ENCODE data around the gene PRPF6. TPM values are rescaled to one million over a fixed set of nuclear protein-coding genes. Genes with fewer than 3 reads are reported as not detected.

The PRPF6 gene
- total RNA-seq, 3 donors from 2014 or later = 51.2 to 64.4 (median 59.1) TPM

DNA sequence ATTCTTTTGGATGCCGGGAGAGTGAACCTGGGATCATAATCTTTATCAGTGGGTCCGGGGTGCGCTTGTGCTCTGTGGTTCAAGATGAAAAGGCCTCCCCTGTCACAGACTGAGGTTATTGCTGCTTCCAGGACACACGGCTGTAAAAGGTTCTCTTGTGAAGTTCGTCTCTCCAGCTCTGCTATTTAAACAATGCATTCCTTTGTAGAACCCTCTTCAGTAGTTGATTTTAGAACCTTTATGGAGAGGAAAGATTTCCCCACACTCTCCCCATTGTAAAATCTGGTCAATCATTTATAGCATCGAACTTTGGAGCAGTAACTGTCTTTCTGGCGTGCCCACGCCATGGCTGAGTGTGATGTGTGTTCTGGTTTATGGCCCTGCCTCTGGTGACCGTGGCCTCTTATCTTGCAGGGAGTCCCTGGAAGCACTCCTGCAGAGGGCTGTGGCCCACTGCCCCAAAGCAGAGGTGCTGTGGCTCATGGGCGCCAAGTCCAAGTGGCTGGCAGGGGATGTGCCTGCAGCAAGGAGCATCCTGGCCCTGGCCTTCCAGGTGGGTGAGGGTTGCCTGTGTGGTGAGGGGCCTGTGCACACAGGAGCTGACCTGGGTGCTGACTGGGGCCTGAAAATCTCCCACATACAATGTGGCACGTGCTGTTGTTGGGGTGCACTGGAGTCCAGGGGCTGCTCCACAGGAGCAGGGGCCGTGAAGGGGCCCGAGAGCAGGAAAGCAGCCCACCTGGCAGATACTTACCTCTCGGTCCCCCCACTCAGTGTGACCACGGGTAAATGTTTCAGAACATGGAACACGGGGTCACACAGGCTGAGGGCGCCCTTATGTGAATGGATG lies 43.4 kb downstream of the PRPF6 start:
- DNase-seq = peak in 2 of 3 donors; percentile 55 to 60

DNA sequence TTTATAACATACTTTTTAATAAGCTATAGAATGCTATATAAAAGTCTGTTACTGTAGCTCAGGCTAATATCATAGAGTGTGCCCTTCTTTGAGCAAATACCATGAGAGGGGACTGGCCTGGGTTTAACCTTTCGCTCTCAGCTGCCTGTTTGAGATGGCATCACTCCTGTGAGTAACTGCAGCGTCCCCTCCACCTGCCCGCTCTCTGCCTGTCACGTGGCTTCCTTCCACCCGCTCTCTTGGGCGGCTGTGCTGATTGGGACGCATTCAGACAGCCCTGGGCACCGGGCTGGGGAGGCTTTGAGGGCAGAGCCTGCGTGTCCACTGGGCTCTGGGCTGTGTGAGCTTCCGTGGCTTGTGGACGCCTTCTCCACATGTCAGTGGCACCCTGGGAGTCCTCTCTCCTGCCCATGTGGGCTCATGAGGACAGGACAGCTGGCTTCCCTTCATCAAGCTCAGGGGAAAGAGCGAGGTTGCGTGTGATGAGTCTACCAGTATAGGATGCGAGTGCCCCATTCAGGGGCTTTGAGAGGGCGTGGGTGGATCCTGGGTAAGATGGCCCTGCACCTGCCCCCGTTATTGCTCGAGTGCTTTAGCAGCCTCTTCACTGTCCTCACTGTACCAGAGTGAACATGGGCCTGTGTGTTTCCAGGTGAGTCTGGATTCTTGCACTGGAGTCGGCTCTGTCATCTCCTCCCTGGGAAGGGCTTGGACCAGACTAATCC lies 44.3 kb downstream of the PRPF6 start:
- Histone ChIP-seq H3K9me3 (no peaks in the 10 kb centered on the region), H3K4me1 (ENCODE audit: low read depth) (peaks cover 20% of the 10 kb centered on the region), H3K4me3 (no peak overlapping the region), H3K36me3 (ENCODE audit: low read depth) (peaks cover 7% of the 10 kb centered on the region)
- TF ChIP-seq, protein P1, sequence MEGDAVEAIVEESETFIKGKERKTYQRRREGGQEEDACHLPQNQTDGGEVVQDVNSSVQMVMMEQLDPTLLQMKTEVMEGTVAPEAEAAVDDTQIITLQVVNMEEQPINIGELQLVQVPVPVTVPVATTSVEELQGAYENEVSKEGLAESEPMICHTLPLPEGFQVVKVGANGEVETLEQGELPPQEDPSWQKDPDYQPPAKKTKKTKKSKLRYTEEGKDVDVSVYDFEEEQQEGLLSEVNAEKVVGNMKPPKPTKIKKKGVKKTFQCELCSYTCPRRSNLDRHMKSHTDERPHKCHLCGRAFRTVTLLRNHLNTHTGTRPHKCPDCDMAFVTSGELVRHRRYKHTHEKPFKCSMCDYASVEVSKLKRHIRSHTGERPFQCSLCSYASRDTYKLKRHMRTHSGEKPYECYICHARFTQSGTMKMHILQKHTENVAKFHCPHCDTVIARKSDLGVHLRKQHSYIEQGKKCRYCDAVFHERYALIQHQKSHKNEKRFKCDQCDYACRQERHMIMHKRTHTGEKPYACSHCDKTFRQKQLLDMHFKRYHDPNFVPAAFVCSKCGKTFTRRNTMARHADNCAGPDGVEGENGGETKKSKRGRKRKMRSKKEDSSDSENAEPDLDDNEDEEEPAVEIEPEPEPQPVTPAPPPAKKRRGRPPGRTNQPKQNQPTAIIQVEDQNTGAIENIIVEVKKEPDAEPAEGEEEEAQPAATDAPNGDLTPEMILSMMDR (IDR thresholded peaks at IDR 0.05) = no peak
- DNase-seq (no peak), ATAC-seq (no peak)
- intact Hi-C loops (cut with DNase I, micrococcal nuclease) = no loop called here

More for the DNA sequence above, 43.4 kb downstream of the PRPF6 start:
- Histone ChIP-seq H3K4me1 (ENCODE audit: low read depth) (peaks cover 20% of the 10 kb centered on the region), H3K36me3 (ENCODE audit: low read depth) (peaks cover 4% of the 10 kb centered on the region), H3K9me3 (no peaks in the 10 kb centered on the region), H3K4me3 (no peak overlapping the region)
- peak; percentile 95 for ATAC-seq
- TF ChIP-seq, protein P1 (IDR thresholded peaks at IDR 0.05) = no peak
- intact Hi-C loops (cut with DNase I, micrococcal nuclease) = no loop called here

GRCh38 chr20:64025826-64026412 lies 45.0 kb downstream of the PRPF6 start:
- peaks cover 10% of the 10 kb centered on the region for H3K36me3 ChIP-seq (ENCODE audit: low read depth)
- peaks cover 24% of the 10 kb centered on the region for H3K4me1 ChIP-seq (ENCODE audit: low read depth)
- no peak overlapping the region for H3K4me3 ChIP-seq
- DNase-seq (no peak), ATAC-seq (no peak)
- intact Hi-C loops (cut with DNase I, micrococcal nuclease) = no loop called here
- TF ChIP-seq, protein P1 (IDR thresholded peaks at IDR 0.05) = no peak
- H3K9me3 ChIP-seq = no peaks in the 10 kb centered on the region

DNA sequence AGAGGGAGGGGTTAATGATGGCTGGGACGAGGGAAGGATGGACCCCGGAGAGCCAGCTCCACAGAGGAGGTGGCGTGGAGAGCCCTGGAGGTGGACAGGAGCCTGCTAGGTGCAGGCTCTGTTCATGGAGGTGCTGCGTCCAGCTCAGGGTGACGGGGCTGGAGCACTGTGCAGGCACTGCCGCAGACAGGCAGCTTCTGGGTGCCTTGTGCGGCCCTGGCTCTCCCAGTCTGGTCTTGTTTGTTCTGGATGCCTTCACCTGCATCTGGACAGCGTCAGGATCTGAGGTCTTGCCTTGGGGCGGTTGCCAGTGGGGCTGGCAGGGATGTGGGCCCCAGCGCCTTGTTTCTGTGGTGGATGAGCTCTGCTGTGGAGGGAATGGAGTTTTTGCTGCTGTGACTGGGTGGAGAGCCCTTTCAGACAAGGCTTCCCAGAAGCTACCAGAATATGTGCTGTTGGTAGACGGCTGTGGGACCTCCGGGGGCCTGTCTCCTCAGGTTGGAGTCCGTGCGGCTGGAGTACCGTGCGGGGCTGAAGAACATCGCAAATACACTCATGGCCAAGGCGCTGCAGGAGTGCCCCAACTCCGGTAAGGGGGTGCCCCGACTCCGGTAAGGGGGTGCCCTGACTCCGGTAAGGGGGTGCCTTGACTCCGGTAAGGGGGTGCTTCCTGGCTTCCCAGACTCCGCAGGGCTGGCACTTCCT lies 47.2 kb downstream of the PRPF6 start:
- ATAC-seq (no peak), DNase-seq (no peak)
- Histone ChIP-seq H3K4me1 (ENCODE audit: low read depth) (peaks cover 23% of the 10 kb centered on the region), H3K4me3 (no peak overlapping the region), H3K36me3 (ENCODE audit: low read depth) (peaks cover 10% of the 10 kb centered on the region), H3K9me3 (no peaks in the 10 kb centered on the region)
- TF ChIP-seq, protein P1 (IDR thresholded peaks at IDR 0.05) = no peak
- intact Hi-C loops (cut with DNase I, micrococcal nuclease) = no loop called here

Measured in mucosa of descending colon (tissue), 3 donors.